ENCODE results near the gene ZBTB47.
A peak's percentile ranks its signal among the peaks of the same experiment; 100 is the strongest.

The ZBTB47 gene

DNA sequence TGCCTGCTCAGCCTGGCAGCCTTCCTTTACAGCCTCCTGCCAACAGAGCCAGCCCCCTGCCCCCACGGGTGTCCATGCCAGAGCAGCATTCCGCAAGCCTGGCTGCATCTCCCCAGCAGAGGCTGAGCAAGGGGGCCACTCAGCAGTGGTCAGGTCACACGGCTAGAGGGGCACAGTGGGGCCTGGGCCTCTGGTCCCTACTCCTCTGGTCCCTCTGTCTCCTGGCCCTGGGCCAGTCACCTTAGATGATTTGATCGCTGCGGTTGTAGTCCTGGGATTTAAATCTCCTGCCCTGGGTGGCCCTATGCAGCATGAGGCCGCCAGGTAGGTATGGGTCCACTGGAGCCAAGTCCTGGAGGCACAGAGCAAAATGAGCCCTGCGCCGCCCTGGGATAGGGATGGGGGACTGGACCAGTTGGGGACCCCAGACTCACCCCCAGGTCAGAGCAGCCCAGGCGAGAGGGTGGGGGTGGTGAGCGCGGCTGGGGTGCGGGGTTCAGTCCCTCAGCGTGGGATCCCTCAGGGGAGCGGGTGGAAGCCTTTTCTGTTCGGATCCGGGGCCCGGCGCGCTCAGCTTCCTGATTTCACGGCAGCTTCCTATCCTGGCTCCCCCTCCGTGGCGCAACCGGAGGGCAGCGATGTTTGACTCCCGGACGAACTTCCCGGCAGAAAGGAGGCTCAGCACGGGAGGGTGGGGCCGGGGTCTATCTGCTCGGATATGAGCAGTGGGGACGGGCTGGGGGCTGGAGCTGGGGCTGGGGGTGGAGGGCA, at the start of gene ZBTB47:
Gene ZBTB47, plus strand, starts transcription at position 138 of the 771 bp plus-strand sequence. CDS start 4,659 bp downstream, outside the sequence.
- peak within 1 kb of the TSS; percentile 76 for H3K4me3 ChIP-seq (ENCODE audit: low read depth, low read length)
- H3K27me3 ChIP-seq (ENCODE audit: control insufficient read depth, insufficient read depth, low read length), result no peaks in the 10 kb centered on the region
- H3K27ac ChIP-seq (ENCODE audit: low read depth, low read length), result peak within 1 kb of the TSS; percentile 78
- peaks cover 8% of the 10 kb centered on the region for H3K36me3 ChIP-seq (ENCODE audit: control insufficient read depth, insufficient read depth, low read length)
- no peaks in the 10 kb centered on the region for H3K9me3 ChIP-seq (ENCODE audit: control insufficient read depth, insufficient read depth, low read length)
- peak within 1 kb of the TSS; percentile 50 for H3K9ac ChIP-seq (ENCODE audit: low read depth, low read length)
- peaks cover 38% of the 10 kb centered on the region for H3K4me1 ChIP-seq (ENCODE audit: control insufficient read depth, insufficient read depth, low read length)

DNA sequence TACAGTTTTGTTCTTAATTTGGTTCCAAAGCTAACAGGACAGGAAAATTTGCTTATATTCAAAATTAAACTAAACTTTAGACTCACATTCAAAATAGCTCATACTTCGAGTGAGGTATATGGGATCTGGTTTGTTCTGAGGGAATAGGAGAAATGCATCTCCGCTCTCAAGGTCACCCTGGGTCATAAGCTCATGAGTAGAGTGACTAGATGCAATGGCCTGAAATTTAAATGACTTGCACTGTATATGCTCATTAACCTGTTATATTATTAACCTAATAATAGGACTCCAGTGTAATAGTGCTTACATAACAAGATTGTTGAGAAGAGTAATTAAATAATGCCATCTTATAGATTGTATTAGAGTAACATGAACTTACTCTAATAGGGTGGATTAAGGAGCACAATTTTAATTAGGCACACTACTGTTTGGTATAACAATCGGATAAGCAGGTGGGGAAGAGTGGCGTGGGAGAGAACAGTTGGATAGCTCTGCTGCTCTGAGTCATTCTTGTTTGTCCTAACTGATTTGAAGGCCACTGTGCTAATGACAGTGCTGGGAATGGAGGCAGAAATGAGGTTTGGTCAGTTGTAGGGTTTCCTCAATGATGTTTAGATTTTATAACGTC, 47.8 kb upstream of the ZBTB47 start:
- Histone ChIP-seq H3K9me3 (ENCODE audit: control insufficient read depth, insufficient read depth, low read length) (no peaks in the 10 kb centered on the region), H3K9ac (ENCODE audit: low read depth, low read length) (no peak overlapping the region), H3K27me3 (ENCODE audit: control insufficient read depth, insufficient read depth, low read length) (no peaks in the 10 kb centered on the region), H3K27ac (ENCODE audit: low read depth, low read length) (peak overlapping the region; percentile 38), H3K4me3 (ENCODE audit: low read depth, low read length) (no peak overlapping the region), H3K36me3 (ENCODE audit: control insufficient read depth, insufficient read depth, low read length) (peaks cover 28% of the 10 kb centered on the region), H3K4me1 (ENCODE audit: control insufficient read depth, insufficient read depth, low read length) (peaks cover 5% of the 10 kb centered on the region; the same call in 1 of the 2 replicates)

DNA sequence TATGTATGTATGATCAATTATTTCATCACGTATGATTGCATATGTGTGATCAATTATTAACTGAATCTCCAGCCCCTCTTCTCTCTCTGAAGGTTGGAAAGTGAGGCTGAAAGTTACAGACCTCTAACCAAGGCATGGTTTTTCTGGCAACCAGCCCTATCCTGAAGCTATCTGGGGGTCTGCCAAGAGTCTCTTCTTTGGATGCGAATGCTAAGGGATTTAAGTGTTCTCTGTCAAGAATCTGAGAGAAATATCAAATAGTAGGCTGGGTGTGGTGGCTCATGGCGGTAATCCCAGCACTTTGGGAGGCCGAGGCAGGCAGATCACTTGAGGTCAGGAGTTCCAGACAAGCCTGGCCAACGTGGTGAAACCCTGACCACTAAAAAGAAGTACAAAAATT, 44.9 kb upstream of the ZBTB47 start:
- H3K9me3 ChIP-seq (ENCODE audit: control insufficient read depth, insufficient read depth, low read length), result no peaks in the 10 kb centered on the region
- H3K36me3 ChIP-seq (ENCODE audit: control insufficient read depth, insufficient read depth, low read length), result peaks cover 24% of the 10 kb centered on the region
- H3K4me3 ChIP-seq (ENCODE audit: low read depth, low read length), result no peak overlapping the region
- no peaks in the 10 kb centered on the region for H3K4me1 ChIP-seq (ENCODE audit: control insufficient read depth, insufficient read depth, low read length)
- H3K9ac ChIP-seq (ENCODE audit: low read depth, low read length), result no peak overlapping the region
- H3K27ac ChIP-seq (ENCODE audit: low read depth, low read length), result no peak overlapping the region
- H3K27me3 ChIP-seq (ENCODE audit: control insufficient read depth, insufficient read depth, low read length), result no peaks in the 10 kb centered on the region

DNA sequence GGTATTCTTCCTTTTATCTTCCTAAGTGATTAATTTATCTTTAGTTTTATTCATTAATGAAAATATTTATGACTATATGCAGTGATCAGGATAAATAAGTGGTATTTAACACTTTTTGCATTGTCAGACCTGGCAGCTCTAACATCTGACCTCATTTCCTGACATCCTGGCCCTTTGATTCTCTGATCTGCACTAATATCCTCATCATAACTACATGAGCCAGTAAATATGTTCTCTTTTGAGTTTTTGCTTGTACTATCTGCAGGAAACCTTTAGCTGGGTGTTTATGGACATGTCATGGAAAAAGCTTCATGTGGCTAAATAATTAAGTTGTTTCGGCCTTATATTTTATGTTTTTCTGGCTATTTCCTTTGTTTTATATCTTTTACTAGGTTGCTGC, 42.5 kb upstream of the ZBTB47 start:
- H3K9me3 ChIP-seq (ENCODE audit: control insufficient read depth, insufficient read depth, low read length), result no peaks in the 10 kb centered on the region
- no peaks in the 10 kb centered on the region for H3K27me3 ChIP-seq (ENCODE audit: control insufficient read depth, insufficient read depth, low read length)
- H3K9ac ChIP-seq (ENCODE audit: low read depth, low read length), result no peak overlapping the region
- H3K27ac ChIP-seq (ENCODE audit: low read depth, low read length), result no peak overlapping the region
- H3K4me3 ChIP-seq (ENCODE audit: low read depth, low read length), result no peak overlapping the region
- peaks cover 21% of the 10 kb centered on the region for H3K36me3 ChIP-seq (ENCODE audit: control insufficient read depth, insufficient read depth, low read length)
- H3K4me1 ChIP-seq (ENCODE audit: control insufficient read depth, insufficient read depth, low read length), result peaks cover 6% of the 10 kb centered on the region; the same call in 1 of the 2 replicates

DNA sequence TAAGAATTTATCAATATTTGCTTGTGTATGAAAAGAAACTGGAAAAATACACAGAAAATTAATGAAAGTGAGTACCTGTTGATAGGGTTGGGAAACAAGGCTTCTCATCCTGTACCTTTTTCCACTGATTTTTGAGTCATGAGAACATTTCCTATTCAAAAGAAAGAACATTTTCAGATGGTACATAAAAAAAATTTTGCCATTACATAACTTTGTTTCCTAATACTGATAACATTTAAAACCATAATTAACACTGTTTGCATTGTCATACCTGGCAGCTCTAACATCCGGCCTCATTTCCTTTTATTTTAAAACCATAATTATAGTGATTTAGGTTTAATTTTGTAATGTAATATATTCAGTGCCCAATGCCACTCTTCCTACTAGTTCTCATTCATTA, 41.3 kb upstream of the ZBTB47 start:
- Histone ChIP-seq H3K27me3 (ENCODE audit: control insufficient read depth, insufficient read depth, low read length) (no peaks in the 10 kb centered on the region), H3K36me3 (ENCODE audit: control insufficient read depth, insufficient read depth, low read length) (peaks cover 15% of the 10 kb centered on the region), H3K9me3 (ENCODE audit: control insufficient read depth, insufficient read depth, low read length) (no peaks in the 10 kb centered on the region), H3K27ac (ENCODE audit: low read depth, low read length) (no peak overlapping the region), H3K4me1 (ENCODE audit: control insufficient read depth, insufficient read depth, low read length) (peaks cover 6% of the 10 kb centered on the region; the same call in 1 of the 2 replicates), H3K4me3 (ENCODE audit: low read depth, low read length) (no peak overlapping the region), H3K9ac (ENCODE audit: low read depth, low read length) (no peak overlapping the region)

DNA sequence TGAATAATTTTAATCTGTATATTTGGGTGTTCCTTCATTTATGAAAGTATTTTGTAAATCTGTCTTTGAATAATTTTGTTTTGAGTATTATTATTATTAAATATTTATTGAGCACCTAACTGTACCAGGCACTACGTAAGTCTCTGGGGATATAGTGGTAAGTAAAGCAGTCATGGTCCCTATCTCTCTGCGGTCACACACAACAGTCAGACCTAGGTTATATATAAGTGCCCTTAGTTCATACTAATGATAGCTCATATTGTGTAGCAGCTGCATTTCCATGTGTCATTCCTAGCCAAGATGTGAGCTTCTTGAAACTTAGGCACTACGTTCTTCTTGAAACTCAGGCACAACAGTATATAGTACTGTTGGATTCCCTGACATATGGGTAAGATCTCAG, 40.6 kb upstream of the ZBTB47 start:
- Histone ChIP-seq H3K4me1 (ENCODE audit: control insufficient read depth, insufficient read depth, low read length) (peaks cover 6% of the 10 kb centered on the region; the same call in 1 of the 2 replicates), H3K27ac (ENCODE audit: low read depth, low read length) (no peak overlapping the region)

DNA sequence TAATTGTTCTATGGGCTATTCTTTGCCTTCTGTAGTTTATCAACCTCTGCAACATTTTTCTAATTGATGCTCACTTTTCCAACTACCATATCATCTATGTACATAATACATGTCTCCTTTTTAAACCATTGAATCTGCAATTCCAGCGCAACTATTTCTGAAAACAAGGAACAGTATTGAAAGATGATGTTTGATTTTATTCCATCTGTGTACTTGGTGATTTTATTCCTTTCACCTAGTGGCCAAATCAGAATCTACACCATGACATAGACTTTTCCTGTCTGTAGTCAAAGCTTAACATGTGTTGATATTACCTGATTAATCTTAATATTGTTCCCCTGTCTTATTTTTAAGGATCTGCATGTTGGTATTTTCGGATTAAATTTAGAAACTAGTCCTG, 40.0 kb upstream of the ZBTB47 start:
- H3K36me3 ChIP-seq (ENCODE audit: control insufficient read depth, insufficient read depth, low read length), result peaks cover 14% of the 10 kb centered on the region
- no peaks in the 10 kb centered on the region for H3K27me3 ChIP-seq (ENCODE audit: control insufficient read depth, insufficient read depth, low read length)
- peaks cover 6% of the 10 kb centered on the region; the same call in 1 of the 2 replicates for H3K4me1 ChIP-seq (ENCODE audit: control insufficient read depth, insufficient read depth, low read length)
- H3K27ac ChIP-seq (ENCODE audit: low read depth, low read length), result no peak overlapping the region
- no peaks in the 10 kb centered on the region for H3K9me3 ChIP-seq (ENCODE audit: control insufficient read depth, insufficient read depth, low read length)
- no peak overlapping the region for H3K9ac ChIP-seq (ENCODE audit: low read depth, low read length)
- no peak overlapping the region for H3K4me3 ChIP-seq (ENCODE audit: low read depth, low read length)

More for the DNA sequence above, 40.6 kb upstream of the ZBTB47 start:
- Histone ChIP-seq H3K4me3 (ENCODE audit: low read depth, low read length) (no peak overlapping the region), H3K36me3 (ENCODE audit: control insufficient read depth, insufficient read depth, low read length) (peaks cover 18% of the 10 kb centered on the region), H3K9ac (ENCODE audit: low read depth, low read length) (no peak overlapping the region), H3K27me3 (ENCODE audit: control insufficient read depth, insufficient read depth, low read length) (no peaks in the 10 kb centered on the region), H3K9me3 (ENCODE audit: control insufficient read depth, insufficient read depth, low read length) (no peaks in the 10 kb centered on the region)

DNA sequence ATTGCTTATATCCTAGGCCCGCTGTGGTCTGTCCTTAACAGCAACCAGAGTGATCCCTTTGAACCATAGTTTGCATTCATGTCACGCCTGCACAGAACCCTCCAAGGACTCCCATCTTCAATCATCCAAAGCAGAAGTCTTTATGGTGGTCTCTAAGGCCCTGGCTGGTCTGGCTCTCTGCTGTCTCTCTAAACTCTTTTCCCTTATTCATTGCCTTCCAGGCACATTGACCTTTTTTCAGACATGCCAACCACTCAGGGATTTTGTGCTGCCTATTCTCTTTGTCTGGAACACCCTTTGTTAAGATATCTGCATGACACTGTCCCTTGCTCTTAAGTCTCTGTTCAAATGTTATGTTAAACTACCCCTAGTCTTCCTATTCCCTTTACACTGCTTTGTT, 21.9 kb upstream of the ZBTB47 start:
- Histone ChIP-seq H3K27me3 (ENCODE audit: control insufficient read depth, insufficient read depth, low read length) (no peaks in the 10 kb centered on the region), H3K4me3 (ENCODE audit: low read depth, low read length) (peak overlapping the region; percentile 27; the same call in 1 of the 2 replicates), H3K27ac (ENCODE audit: low read depth, low read length) (peak overlapping the region; percentile 94), H3K36me3 (ENCODE audit: control insufficient read depth, insufficient read depth, low read length) (peaks cover 85% of the 10 kb centered on the region), H3K4me1 (ENCODE audit: control insufficient read depth, insufficient read depth, low read length) (peaks cover 40% of the 10 kb centered on the region), H3K9me3 (ENCODE audit: control insufficient read depth, insufficient read depth, low read length) (no peaks in the 10 kb centered on the region), H3K9ac (ENCODE audit: low read depth, low read length) (peak overlapping the region; percentile 31; the same call in 1 of the 2 replicates)

DNA sequence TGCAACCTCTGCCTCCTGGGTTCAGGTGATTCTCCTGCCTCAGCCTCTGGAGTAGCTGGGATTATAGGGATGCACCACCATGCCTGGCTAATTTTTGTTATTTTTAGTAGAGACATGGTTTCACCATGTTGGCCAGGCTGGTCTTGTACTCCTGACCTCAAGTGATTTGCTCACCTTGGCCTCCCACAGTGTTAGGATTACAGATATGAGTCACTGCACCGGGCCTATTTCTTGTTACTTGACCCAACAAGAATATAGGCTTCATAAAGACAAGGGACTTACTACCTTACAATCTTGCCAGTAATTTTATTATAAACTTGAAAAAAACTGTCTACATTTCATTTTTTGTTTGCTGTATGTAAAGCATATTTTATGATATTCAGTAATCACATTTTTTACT, 21.4 kb upstream of the ZBTB47 start:
- H3K36me3 ChIP-seq (ENCODE audit: control insufficient read depth, insufficient read depth, low read length), result peaks cover 85% of the 10 kb centered on the region
- peaks cover 40% of the 10 kb centered on the region for H3K4me1 ChIP-seq (ENCODE audit: control insufficient read depth, insufficient read depth, low read length)
- no peaks in the 10 kb centered on the region for H3K9me3 ChIP-seq (ENCODE audit: control insufficient read depth, insufficient read depth, low read length)

DNA sequence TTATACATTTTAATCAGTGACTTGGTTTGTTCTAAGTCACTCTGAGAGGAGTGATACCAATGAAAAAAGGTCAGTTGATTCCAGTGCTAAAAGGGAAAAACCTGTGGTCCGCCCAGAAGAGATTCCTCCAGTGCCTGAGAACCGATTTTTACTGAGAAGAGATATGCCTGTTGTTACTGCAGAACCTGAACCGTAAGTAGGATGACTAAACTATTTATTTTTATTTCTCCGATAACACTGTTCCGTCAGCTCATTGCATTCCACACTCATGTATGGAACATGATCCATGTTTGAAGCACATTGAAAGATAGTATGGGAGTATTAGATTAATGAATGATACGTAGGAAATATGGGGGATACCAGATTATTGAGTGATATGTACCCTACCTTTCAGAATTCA, 20.0 kb upstream of the ZBTB47 start:
- Histone ChIP-seq H3K9ac (ENCODE audit: low read depth, low read length) (no peak overlapping the region), H3K9me3 (ENCODE audit: control insufficient read depth, insufficient read depth, low read length) (no peaks in the 10 kb centered on the region), H3K4me3 (ENCODE audit: low read depth, low read length) (no peak overlapping the region), H3K27ac (ENCODE audit: low read depth, low read length) (no peak overlapping the region), H3K36me3 (ENCODE audit: control insufficient read depth, insufficient read depth, low read length) (peaks cover 86% of the 10 kb centered on the region), H3K4me1 (ENCODE audit: control insufficient read depth, insufficient read depth, low read length) (peaks cover 36% of the 10 kb centered on the region), H3K27me3 (ENCODE audit: control insufficient read depth, insufficient read depth, low read length) (no peaks in the 10 kb centered on the region)

More for the DNA sequence above, 21.4 kb upstream of the ZBTB47 start:
- Histone ChIP-seq H3K4me3 (ENCODE audit: low read depth, low read length) (no peak overlapping the region), H3K27ac (ENCODE audit: low read depth, low read length) (peak overlapping the region; percentile 94), H3K9ac (ENCODE audit: low read depth, low read length) (no peak overlapping the region), H3K27me3 (ENCODE audit: control insufficient read depth, insufficient read depth, low read length) (no peaks in the 10 kb centered on the region)

DNA sequence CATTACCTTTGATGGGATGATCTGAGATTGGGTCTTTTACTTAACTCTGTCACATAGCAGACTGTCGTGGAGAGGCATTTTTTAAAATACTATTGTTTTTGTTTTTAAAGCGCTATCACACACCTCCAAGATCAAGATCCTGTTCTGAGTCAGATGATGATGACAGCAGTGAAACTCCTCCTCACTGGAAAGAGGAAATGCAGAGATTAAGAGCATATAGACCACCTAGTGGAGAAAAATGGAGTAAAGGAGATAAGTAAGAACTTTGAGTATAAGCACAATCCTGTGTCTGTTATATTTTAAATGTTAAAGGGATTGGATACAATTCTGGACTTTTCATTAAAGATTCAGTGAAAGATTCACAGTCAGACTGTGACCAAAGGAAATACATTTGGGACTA, 18.4 kb upstream of the ZBTB47 start:
- H3K27ac ChIP-seq (ENCODE audit: low read depth, low read length), result no peak overlapping the region
- peaks cover 95% of the 10 kb centered on the region for H3K36me3 ChIP-seq (ENCODE audit: control insufficient read depth, insufficient read depth, low read length)
- H3K4me3 ChIP-seq (ENCODE audit: low read depth, low read length), result no peak overlapping the region
- H3K9ac ChIP-seq (ENCODE audit: low read depth, low read length), result no peak overlapping the region
- H3K4me1 ChIP-seq (ENCODE audit: control insufficient read depth, insufficient read depth, low read length), result peaks cover 26% of the 10 kb centered on the region
- no peaks in the 10 kb centered on the region for H3K9me3 ChIP-seq (ENCODE audit: control insufficient read depth, insufficient read depth, low read length)
- no peaks in the 10 kb centered on the region for H3K27me3 ChIP-seq (ENCODE audit: control insufficient read depth, insufficient read depth, low read length)
